Sigmoid colon (tissue), 3 donors: Measurements from ENCODE around the gene TOX2.

Experiments used
- POLR2A ChIP-seq, 2 donors: fragments of 450-650 bp; IDR thresholded peaks; one replicate each; pipeline ENCODE4 v1.6.1; 2016; ENCODE audit warnings: antibody characterized with exemption in 2 of 2, mild to moderate bottlenecking in 2 of 2, moderate library complexity in 2 of 2
- TF ChIP-seq, protein P1 (sequence below), 4 experiments: fragments of 450-650 bp in 3 of 4; fragments of 200-600 bp in 1 of 4; IDR thresholded peaks; one replicate each; pipeline ENCODE4 v1.5.1; 2016 to 2019; ENCODE audit warnings: antibody characterized with exemption in 4 of 4, mild to moderate bottlenecking in 3 of 4, moderate library complexity in 2 of 4

DNA sequence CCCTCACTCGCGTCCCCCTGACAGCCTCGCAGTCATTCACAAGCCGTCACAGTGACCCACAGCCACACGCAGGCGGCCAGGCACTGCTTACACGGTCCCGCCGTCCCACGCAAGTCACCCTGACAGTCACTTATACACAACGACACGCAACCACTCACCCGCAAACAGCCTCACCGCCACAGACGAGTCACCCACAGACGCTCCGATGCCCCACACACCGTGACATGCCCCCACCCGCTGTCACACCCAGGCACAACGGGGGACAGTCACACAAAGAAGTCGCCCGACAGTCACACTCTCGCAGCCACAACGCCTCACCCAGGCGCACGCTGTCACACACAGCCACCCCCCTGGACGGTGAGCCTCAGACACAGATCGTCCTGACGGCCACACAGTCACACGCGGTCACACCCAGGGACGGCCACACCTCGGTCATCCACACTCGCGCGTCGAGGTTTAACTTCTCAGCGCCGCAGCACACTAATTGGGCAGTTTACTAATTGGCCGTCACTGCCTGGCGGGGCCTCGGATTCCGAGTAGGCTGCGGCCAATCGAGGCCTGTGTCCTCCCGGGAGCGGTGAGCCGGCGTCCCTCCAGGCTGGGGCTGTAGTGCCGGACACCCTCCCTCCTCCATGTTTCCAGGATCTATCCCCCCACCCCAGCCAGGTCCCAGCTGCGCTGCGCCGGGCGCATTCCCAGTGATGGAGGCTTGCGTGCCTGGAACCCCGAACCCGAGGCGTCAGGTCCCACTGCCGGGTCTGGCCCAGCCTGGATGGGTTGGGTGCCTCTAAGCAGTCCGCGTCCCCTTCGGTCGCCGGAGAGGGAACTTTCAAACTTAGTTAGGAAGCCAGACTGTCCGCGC lies 790 bp downstream of the TOX2 start:
- TF ChIP-seq POLR2A (IDR thresholded peaks at IDR 0.05), result no peak
- TF ChIP-seq, protein P1, sequence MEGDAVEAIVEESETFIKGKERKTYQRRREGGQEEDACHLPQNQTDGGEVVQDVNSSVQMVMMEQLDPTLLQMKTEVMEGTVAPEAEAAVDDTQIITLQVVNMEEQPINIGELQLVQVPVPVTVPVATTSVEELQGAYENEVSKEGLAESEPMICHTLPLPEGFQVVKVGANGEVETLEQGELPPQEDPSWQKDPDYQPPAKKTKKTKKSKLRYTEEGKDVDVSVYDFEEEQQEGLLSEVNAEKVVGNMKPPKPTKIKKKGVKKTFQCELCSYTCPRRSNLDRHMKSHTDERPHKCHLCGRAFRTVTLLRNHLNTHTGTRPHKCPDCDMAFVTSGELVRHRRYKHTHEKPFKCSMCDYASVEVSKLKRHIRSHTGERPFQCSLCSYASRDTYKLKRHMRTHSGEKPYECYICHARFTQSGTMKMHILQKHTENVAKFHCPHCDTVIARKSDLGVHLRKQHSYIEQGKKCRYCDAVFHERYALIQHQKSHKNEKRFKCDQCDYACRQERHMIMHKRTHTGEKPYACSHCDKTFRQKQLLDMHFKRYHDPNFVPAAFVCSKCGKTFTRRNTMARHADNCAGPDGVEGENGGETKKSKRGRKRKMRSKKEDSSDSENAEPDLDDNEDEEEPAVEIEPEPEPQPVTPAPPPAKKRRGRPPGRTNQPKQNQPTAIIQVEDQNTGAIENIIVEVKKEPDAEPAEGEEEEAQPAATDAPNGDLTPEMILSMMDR (IDR thresholded peaks at IDR 0.05), result no peak
